Astrocyte (in vitro differentiated cells and primary cell): ENCODE data around the gene CRTC1.

Experiments
- CTCF ChIP-seq: IDR thresholded peaks from 2 replicates; pipeline ENCODE4 v1.5.1; 2011; ENCODE audit warnings: low read depth, mild to moderate bottlenecking, inconsistent platforms, low read length, moderate library complexity; ENCODE audit not compliant: insufficient read depth
- EZH2 ChIP-seq: IDR thresholded peaks from 2 replicates; pipeline ENCODE4 v1.6.1; 2012; ENCODE audit warnings: mild to moderate bottlenecking, low read length, inconsistent platforms; ENCODE audit not compliant: insufficient read depth

- no peak for TF ChIP-seq CTCF
- TF ChIP-seq EZH2 = no peak
These were observed 15.1 kb downstream of the CRTC1 start for GRCh38 chr19:18698321-18699167.
